Measurements from ENCODE around the gene RGS19. TPM values are rescaled to one million over a fixed set of nuclear protein-coding genes. Genes with fewer than 3 reads are reported as not detected.

Gene RGS19
- total and polyA plus RNA-seq, 2 of the 8 experiments (the other 6 are each of a cell fraction or from before 2014, with no cell fraction given), result 12.7 to 16.8 TPM

GRCh38 chr20:64072498-64073063 is 6.7 kb downstream of the RGS19 start:
- no peaks in the 10 kb centered on the region for H3K23me2 ChIP-seq (ENCODE audit: low read depth, low read length)
- 86% methylated on average over 14 of the region's 14 CpGs; no CpG with 5 or more reads in 1 of the 2 experiments for WGBS, 2 experiments (ENCODE audit: extremely low coverage in 1 of 2, insufficient coverage in 1 of 2, insufficient read length in 1 of 2, insufficient replicate concordance in 2 of 2, low coverage in 1 of 2, low lambda C conversion rate in 2 of 2, missing lambda C conversion rate in 1 of 2)
- H3K18ac ChIP-seq (ENCODE audit: extremely low read depth, low read length), result no peak overlapping the region
- no peak overlapping the region for H2BK120ac ChIP-seq (replicated peaks; ENCODE audit: low read depth, low read length)
- no peak for DNase-seq (ENCODE audit: low read depth in 1 of 2, low spot score in 2 of 2)
- H4K20me1 ChIP-seq (replicated peaks in 1 of 2; ENCODE audit: control insufficient read depth in 1 of 2, insufficient read depth in 2 of 2, low read length in 2 of 2), result peaks cover 0 to 8% of the 10 kb centered on the region in 2 experiments
- no peak overlapping the region for H4K8ac ChIP-seq (ENCODE audit: extremely low read depth, insufficient read depth, low read length)
- TF ChIP-seq EGR1 (IDR thresholded peaks at IDR 0.05; ENCODE audit: borderline replicate concordance, low read depth, low read length) (no peak), CREB1 (IDR thresholded peaks at IDR 0.05) (no peak), BCL11A (IDR thresholded peaks at IDR 0.05; ENCODE audit: low read depth in 2 of 2, low read length in 2 of 2) (no peak), POU5F1 (IDR thresholded peaks at IDR 0.05; ENCODE audit: low read depth, low read length) (no peak), GTF2F1 (IDR thresholded peaks at IDR 0.05; ENCODE audit: borderline replicate concordance, low read depth, low read length) (no peak), BACH1 (IDR thresholded peaks at IDR 0.05; ENCODE audit: low read length) (no peak), ASH2L (IDR thresholded peaks at IDR 0.05; ENCODE audit: low read length) (no peak), KDM1A (IDR thresholded peaks at IDR 0.05; ENCODE audit: borderline replicate concordance, low read length) (no peak), HDAC2 (IDR thresholded peaks at IDR 0.05; ENCODE audit: borderline replicate concordance in 1 of 2, low read depth in 2 of 2, low read length in 2 of 2) (no peak), KDM4A (IDR thresholded peaks at IDR 0.05; ENCODE audit: low read depth, low read length, severe bottlenecking) (no peak), SP4 (IDR thresholded peaks at IDR 0.05; ENCODE audit: low read length) (no peak), TAF7 (optimal IDR thresholded peaks at IDR 0.05; ENCODE audit: borderline replicate concordance, low read depth, low read length) (no peak)
- H3K14ac ChIP-seq (ENCODE audit: insufficient read length), result no peak overlapping the region
- no peak overlapping the region for H2BK5ac ChIP-seq (ENCODE audit: low read depth, low read length)
- H3K79me2 ChIP-seq (ENCODE audit: control insufficient read depth in 1 of 2, insufficient read depth in 2 of 2, low read length in 2 of 2), result no peaks in the 10 kb centered on the region
- H3K9ac ChIP-seq (replicated peaks in 1 of 4; ENCODE audit: extremely low read depth in 1 of 4, low read depth in 3 of 4, low read length in 3 of 4), result no peak overlapping the region
- no peak overlapping the region for H4K91ac ChIP-seq (replicated peaks; ENCODE audit: insufficient read length, low read length)
- no peak overlapping the region for H3K23ac ChIP-seq (ENCODE audit: insufficient read length)
- H3K27ac ChIP-seq (ENCODE audit: low read depth, low read length), result no peak overlapping the region; the same call in 1 of the 2 replicates
- H3K79me1 ChIP-seq (ENCODE audit: low read depth, low read length), result 0 out of 2 replicates have a peak, but pooled peaks cover 3% of the 10 kb centered on the region
- H2BK15ac ChIP-seq (ENCODE audit: low read length), result no peak overlapping the region
- H3K4me1 ChIP-seq (replicated peaks in 1 of 4; ENCODE audit: control insufficient read depth in 3 of 4, insufficient read depth in 4 of 4, low read length in 3 of 4), result peaks cover 0 to 10% (median under 1%) of the 10 kb centered on the region in 4 experiments; a peak in 2 of 7 replicates
- no peak overlapping the region for H3K4me3 ChIP-seq (ENCODE audit: extremely low read depth in 1 of 4, insufficient read depth in 2 of 4, low read depth in 3 of 4, low read length in 4 of 4)
- no peak overlapping the region for H3K56ac ChIP-seq (replicated peaks; ENCODE audit: insufficient read length, low read depth, low read length)
- no peak overlapping the region for H2AFZ ChIP-seq (ENCODE audit: low read length)
- H2BK12ac ChIP-seq (ENCODE audit: low read depth, low read length), result no peak overlapping the region
- ChIA-PET CTCF (ENCODE audit: partially characterized antibody) (interaction anchor here (0.8 to 1.6 kb wide), 6 partner anchors 10 to 48 kb away, joined by 3 to 6 read pairs (median 4); no protein-coding TSS in a partner anchor), POLR2A (ENCODE audit: partially characterized antibody) (interaction anchor here (0.7 to 2.0 kb wide), 4 partner anchors 10 to 33 kb away, joined by 3 to 5 read pairs (median 4); partner anchors contain the start of gene TCEA2)
- no peak overlapping the region for H3K4ac ChIP-seq (replicated peaks; ENCODE audit: insufficient read length, low read depth, low read length)
- H2BK20ac ChIP-seq (ENCODE audit: low read length), result no peak overlapping the region
- no peak overlapping the region for H2AK5ac ChIP-seq (ENCODE audit: low read depth, low read length)
- peaks cover 0 to 8% (median 3%) of the 10 kb centered on the region in 4 experiments; a peak in 3 of 8 replicates for H3K36me3 ChIP-seq (ENCODE audit: control insufficient read depth in 2 of 4, insufficient read depth in 4 of 4, low read length in 3 of 4)
- H3K9me3 ChIP-seq (ENCODE audit: insufficient read depth in 2 of 2, low read depth in 1 of 2, low read length in 1 of 2), result no peaks in the 10 kb centered on the region
- H3K4me2 ChIP-seq (ENCODE audit: insufficient read depth in 1 of 2, low read depth in 2 of 2, low read length in 2 of 2), result no peak overlapping the region
- FAIRE-seq, result no peak
- no peak overlapping the region for H4K5ac ChIP-seq (ENCODE audit: insufficient read length, low read depth, low read length)
- H3K27me3 ChIP-seq (replicated peaks in 1 of 4; ENCODE audit: control insufficient read depth in 3 of 4, extremely low read depth in 1 of 4, insufficient read depth in 3 of 4, low read length in 3 of 4), result no peaks in the 10 kb centered on the region
